H1 (cell line): Measurements from ENCODE around the gene ANKS1A. TPM values are rescaled to one million over a fixed set of nuclear protein-coding genes. Genes with fewer than 3 reads are reported as not detected.

Experiments used
- CHD7 ChIP-seq: fragments of 300-600 bp; sonication (generic); IDR thresholded peaks from 2 replicates; pipeline ENCODE4 v1.7.1; 2012; ENCODE audit warnings: low read length, moderate library complexity, mild to moderate bottlenecking, inconsistent platforms; ENCODE audit not compliant: insufficient replicate concordance
- E2F6 ChIP-seq: IDR thresholded peaks from 2 replicates; pipeline ENCODE4 v1.6.1; 2012; ENCODE audit warnings: inconsistent platforms
- EZH2 ChIP-seq: fragments of 200-600 bp; sonication (generic); IDR thresholded peaks from 2 replicates; pipeline ENCODE4 v1.7.1; 2012; ENCODE audit warnings: low read depth, mild to moderate bottlenecking, moderate library complexity, low read length, inconsistent platforms; ENCODE audit not compliant: severe bottlenecking
- NRF1 ChIP-seq: IDR thresholded peaks from 2 replicates; pipeline ENCODE4 v1.6.1; 2011; ENCODE audit warnings: mild to moderate bottlenecking, low read depth, low read length, improper control_type of control experiment
- POLR2AphosphoS5 ChIP-seq: IDR thresholded peaks from 2 replicates; pipeline ENCODE4 v1.6.1; 2011; ENCODE audit warnings: low read depth, low read length
- TBP ChIP-seq: IDR thresholded peaks from 2 replicates; pipeline ENCODE4 v1.6.1; 2011; ENCODE audit warnings: low read depth, low read length, improper control_type of control experiment
- polyA plus RNA-seq, 7 experiments: library from polyadenylated mRNA; depleted of rRNA in 3 of 7; stranded (reverse) in 5 of 7; unstranded in 2 of 7; fragments of >200 nt in 5 of 7; fragments of 200-250 nt in 2 of 7; gene quantifications; 1 replicate in 5 of 7; 2 replicates in 1 of 7; 4 replicates in 1 of 7; pipeline versions ENCODE4 v1.2.1 to v1.2.3, GENCODE V29; 2011 to 2013; ENCODE audit warnings: missing spikeins in 2 of 7, mixed read lengths in 2 of 7
- total RNA-seq: library from RNA; stranded (reverse); fragmentation: NEBNext Ultra II Directional; extraction: Animal tissue kit (Norgen Biotek cat#: 25700); gene quantifications from 2 replicates; pipeline ENCODE4 v1.2.1, GENCODE V29; 2021
- TF ChIP-seq, protein P1 (sequence below): IDR thresholded peaks from 2 replicates; pipeline ENCODE4 v1.6.1; 2012; ENCODE audit warnings: low read length, inconsistent platforms
- TF ChIP-seq, protein P2 (sequence below): IDR thresholded peaks from 2 replicates; pipeline ENCODE4 v1.6.1; 2011; ENCODE audit warnings: low read length, improper control_type of control experiment

The ANKS1A gene
- total and polyA plus RNA-seq, 2 of the 8 experiments (the other 6 are each of a cell fraction or from before 2014, with no cell fraction given) = 9.8 to 30.9 TPM

DNA sequence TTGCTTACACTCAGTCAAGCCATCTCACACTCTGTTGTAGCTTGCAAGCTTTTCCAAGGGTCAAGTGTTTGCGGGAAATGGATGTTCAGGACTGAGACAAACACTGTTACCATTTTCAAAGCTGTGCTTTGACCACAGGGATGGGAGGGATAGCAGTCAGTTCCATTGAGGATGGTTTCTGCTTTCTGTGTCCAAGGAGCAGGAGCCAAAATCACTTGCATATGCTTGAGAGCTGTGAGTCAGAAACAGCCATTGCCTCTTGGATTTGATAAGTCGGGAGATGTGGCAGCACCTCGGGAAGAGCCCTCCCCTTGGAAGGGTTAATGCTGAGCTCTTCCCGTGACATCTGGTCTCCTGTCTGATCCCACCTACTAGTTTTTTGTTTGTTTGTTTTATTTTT lies 166.8 kb downstream of the ANKS1A start (continued):
- TF ChIP-seq CHD7 (no peak), EZH2 (no peak), NRF1 (no peak), E2F6 (no peak), TBP (no peak), POLR2AphosphoS5 (no peak)
- TF ChIP-seq, protein P1, sequence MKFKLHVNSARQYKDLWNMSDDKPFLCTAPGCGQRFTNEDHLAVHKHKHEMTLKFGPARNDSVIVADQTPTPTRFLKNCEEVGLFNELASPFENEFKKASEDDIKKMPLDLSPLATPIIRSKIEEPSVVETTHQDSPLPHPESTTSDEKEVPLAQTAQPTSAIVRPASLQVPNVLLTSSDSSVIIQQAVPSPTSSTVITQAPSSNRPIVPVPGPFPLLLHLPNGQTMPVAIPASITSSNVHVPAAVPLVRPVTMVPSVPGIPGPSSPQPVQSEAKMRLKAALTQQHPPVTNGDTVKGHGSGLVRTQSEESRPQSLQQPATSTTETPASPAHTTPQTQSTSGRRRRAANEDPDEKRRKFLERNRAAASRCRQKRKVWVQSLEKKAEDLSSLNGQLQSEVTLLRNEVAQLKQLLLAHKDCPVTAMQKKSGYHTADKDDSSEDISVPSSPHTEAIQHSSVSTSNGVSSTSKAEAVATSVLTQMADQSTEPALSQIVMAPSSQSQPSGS = no peak
- TF ChIP-seq, protein P2, sequence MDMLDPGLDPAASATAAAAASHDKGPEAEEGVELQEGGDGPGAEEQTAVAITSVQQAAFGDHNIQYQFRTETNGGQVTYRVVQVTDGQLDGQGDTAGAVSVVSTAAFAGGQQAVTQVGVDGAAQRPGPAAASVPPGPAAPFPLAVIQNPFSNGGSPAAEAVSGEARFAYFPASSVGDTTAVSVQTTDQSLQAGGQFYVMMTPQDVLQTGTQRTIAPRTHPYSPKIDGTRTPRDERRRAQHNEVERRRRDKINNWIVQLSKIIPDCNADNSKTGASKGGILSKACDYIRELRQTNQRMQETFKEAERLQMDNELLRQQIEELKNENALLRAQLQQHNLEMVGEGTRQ = no peak
